ENCODE results near the gene MACROD2.

DNA sequence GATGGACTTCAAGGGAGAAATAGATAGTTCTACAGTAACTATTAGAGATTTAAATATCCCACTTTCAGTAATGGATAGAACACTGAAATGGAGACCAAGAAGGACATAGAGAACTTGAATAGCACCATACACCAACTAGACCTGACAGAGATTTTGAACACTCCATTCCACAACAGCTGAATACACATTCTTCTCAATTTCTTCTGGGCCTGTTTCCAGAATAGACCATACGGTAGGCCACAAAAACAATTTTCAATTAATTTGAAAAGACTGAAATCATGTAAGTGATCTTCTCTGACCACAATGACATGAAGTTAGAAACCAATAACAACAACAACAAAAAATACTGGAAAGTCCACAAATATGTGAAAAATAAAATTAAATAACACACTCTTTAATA, 1321.2 kb downstream of the MACROD2 start:
- no peak for TF ChIP-seq EP300 (IDR thresholded peaks at IDR 0.05)
- TF ChIP-seq POLR2AphosphoS5 (IDR thresholded peaks at IDR 0.05): no peak
- TF ChIP-seq, protein P1, sequence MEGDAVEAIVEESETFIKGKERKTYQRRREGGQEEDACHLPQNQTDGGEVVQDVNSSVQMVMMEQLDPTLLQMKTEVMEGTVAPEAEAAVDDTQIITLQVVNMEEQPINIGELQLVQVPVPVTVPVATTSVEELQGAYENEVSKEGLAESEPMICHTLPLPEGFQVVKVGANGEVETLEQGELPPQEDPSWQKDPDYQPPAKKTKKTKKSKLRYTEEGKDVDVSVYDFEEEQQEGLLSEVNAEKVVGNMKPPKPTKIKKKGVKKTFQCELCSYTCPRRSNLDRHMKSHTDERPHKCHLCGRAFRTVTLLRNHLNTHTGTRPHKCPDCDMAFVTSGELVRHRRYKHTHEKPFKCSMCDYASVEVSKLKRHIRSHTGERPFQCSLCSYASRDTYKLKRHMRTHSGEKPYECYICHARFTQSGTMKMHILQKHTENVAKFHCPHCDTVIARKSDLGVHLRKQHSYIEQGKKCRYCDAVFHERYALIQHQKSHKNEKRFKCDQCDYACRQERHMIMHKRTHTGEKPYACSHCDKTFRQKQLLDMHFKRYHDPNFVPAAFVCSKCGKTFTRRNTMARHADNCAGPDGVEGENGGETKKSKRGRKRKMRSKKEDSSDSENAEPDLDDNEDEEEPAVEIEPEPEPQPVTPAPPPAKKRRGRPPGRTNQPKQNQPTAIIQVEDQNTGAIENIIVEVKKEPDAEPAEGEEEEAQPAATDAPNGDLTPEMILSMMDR (IDR thresholded peaks at IDR 0.05): no peak
